ENCODE measurements around the gene KIAA1210. TPM values are rescaled to one million over a fixed set of nuclear protein-coding genes. Genes with fewer than 3 reads are reported as not detected.

KIAA1210 gene
- total and polyA plus RNA-seq, 2 donors (not counting 1 experiment from before 2014, with no cell fraction given) = not detected

DNA sequence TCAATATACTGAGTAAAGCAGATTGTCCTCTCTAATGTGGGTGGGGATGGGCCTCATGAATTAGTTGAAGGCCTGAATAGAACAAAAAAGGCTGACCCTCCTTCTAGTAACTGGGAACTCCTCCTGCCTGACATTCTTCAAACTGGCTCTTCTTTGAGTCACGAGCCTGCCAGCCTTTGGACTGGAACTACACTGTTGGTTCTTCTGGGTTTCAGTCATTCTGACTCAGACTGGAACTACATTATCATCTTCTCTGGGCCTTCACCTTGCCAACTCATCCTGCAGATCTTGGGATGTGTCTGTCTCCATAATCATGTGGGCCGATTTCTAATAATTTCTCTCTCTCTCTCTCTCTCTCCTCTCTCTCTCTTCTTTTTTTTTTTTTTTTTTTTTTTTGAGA, 81.7 kb downstream of the KIAA1210 start:
- DNase-seq (ENCODE audit: low read depth in 2 of 2) = no peak
- Histone ChIP-seq H3K4me1 (ENCODE audit: control insufficient read depth, extremely low read depth, insufficient read depth, low read length) (peaks cover 2% of the 10 kb centered on the region), H2AFZ (ENCODE audit: low read length) (no peak overlapping the region), H4K20me1 (ENCODE audit: control insufficient read depth, extremely low read depth, insufficient read depth, low read length) (no peaks in the 10 kb centered on the region), H3K79me2 (ENCODE audit: control insufficient read depth, insufficient read depth, low read length) (no peaks in the 10 kb centered on the region), H3K27me3 (ENCODE audit: control insufficient read depth, insufficient read depth, low read length) (no peaks in the 10 kb centered on the region), H3K4me3 (replicated peaks in 1 of 4; ENCODE audit: control extremely low read depth in 1 of 4, insufficient read depth in 1 of 4, low read depth in 3 of 4, low read length in 4 of 4) (no peak overlapping the region), H3K36me3 (ENCODE audit: control insufficient read depth, insufficient read depth, low read length) (no peaks in the 10 kb centered on the region), H3K9ac (ENCODE audit: insufficient read depth, low read length) (no peak overlapping the region), H3K27ac (ENCODE audit: insufficient read depth, low read length) (no peak overlapping the region), H3K9me3 (ENCODE audit: control insufficient read depth, insufficient read depth, low read depth, low read length) (no peaks in the 10 kb centered on the region), H3K4me2 (ENCODE audit: extremely low read depth, insufficient read depth, low read length) (no peak overlapping the region)
- TF ChIP-seq, protein P1, sequence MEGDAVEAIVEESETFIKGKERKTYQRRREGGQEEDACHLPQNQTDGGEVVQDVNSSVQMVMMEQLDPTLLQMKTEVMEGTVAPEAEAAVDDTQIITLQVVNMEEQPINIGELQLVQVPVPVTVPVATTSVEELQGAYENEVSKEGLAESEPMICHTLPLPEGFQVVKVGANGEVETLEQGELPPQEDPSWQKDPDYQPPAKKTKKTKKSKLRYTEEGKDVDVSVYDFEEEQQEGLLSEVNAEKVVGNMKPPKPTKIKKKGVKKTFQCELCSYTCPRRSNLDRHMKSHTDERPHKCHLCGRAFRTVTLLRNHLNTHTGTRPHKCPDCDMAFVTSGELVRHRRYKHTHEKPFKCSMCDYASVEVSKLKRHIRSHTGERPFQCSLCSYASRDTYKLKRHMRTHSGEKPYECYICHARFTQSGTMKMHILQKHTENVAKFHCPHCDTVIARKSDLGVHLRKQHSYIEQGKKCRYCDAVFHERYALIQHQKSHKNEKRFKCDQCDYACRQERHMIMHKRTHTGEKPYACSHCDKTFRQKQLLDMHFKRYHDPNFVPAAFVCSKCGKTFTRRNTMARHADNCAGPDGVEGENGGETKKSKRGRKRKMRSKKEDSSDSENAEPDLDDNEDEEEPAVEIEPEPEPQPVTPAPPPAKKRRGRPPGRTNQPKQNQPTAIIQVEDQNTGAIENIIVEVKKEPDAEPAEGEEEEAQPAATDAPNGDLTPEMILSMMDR (conservative IDR thresholded peaks at IDR 0.05 in 1 of 2, IDR thresholded peaks at IDR 0.05 in 1 of 2; ENCODE audit: low read depth in 1 of 2, low read length in 2 of 2) = no peak
- no peak for TF ChIP-seq EZH2 (IDR thresholded peaks at IDR 0.05; ENCODE audit: low read length, missing control alignments)

DNA sequence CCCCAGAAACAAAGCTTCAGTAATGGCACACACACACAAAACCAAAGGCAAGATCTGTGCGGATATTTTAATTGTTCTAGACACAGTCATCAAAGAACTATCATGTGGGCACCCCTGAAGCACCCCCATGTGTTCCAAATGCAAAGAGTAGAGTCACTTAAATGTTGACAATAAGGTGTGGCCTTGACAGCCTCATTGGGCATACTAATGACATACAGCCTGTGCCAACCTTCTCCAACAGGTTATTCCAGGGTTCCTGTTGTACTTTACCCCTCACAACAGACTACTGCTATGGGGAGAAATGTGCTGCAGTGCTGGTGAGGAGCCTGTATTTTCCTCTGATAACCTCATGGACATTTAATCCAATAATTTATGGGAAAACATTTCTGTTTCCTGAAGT, 84.6 kb downstream of the KIAA1210 start:
- H3K36me3 ChIP-seq (ENCODE audit: control insufficient read depth, insufficient read depth, low read length) = no peaks in the 10 kb centered on the region
- no peaks in the 10 kb centered on the region for H3K27me3 ChIP-seq (ENCODE audit: control insufficient read depth, insufficient read depth, low read length)
- no peak overlapping the region for H2AFZ ChIP-seq (ENCODE audit: low read length)
- H3K9me3 ChIP-seq (ENCODE audit: control insufficient read depth, insufficient read depth, low read depth, low read length) = no peaks in the 10 kb centered on the region
- peaks cover 3% of the 10 kb centered on the region for H3K4me1 ChIP-seq (ENCODE audit: control insufficient read depth, extremely low read depth, insufficient read depth, low read length)
- no peak overlapping the region for H3K4me2 ChIP-seq (ENCODE audit: extremely low read depth, insufficient read depth, low read length)
- H3K4me3 ChIP-seq (replicated peaks in 1 of 4; ENCODE audit: control extremely low read depth in 1 of 4, insufficient read depth in 1 of 4, low read depth in 3 of 4, low read length in 4 of 4) = no peak overlapping the region
- no peak overlapping the region for H3K9ac ChIP-seq (ENCODE audit: insufficient read depth, low read length)
- no peaks in the 10 kb centered on the region for H3K79me2 ChIP-seq (ENCODE audit: control insufficient read depth, insufficient read depth, low read length)
- H4K20me1 ChIP-seq (ENCODE audit: control insufficient read depth, extremely low read depth, insufficient read depth, low read length) = no peaks in the 10 kb centered on the region
- TF ChIP-seq, protein P1 (conservative IDR thresholded peaks at IDR 0.05 in 1 of 2, IDR thresholded peaks at IDR 0.05 in 1 of 2; ENCODE audit: low read depth in 1 of 2, low read length in 2 of 2) = no peak
- no peak overlapping the region for H3K27ac ChIP-seq (ENCODE audit: insufficient read depth, low read length)
- no peak for DNase-seq (ENCODE audit: low read depth in 2 of 2)

- Histone ChIP-seq H3K4me3 (replicated peaks in 1 of 4; ENCODE audit: control extremely low read depth in 1 of 4, insufficient read depth in 1 of 4, low read depth in 3 of 4, low read length in 4 of 4) (no peak overlapping the region), H2AFZ (ENCODE audit: low read length) (no peak overlapping the region), H3K27ac (ENCODE audit: insufficient read depth, low read length) (no peak overlapping the region), H3K36me3 (ENCODE audit: control insufficient read depth, insufficient read depth, low read length) (no peaks in the 10 kb centered on the region), H3K27me3 (ENCODE audit: control insufficient read depth, insufficient read depth, low read length) (no peaks in the 10 kb centered on the region), H3K9me3 (ENCODE audit: control insufficient read depth, insufficient read depth, low read depth, low read length) (no peaks in the 10 kb centered on the region), H3K79me2 (ENCODE audit: control insufficient read depth, insufficient read depth, low read length) (no peaks in the 10 kb centered on the region), H3K4me1 (ENCODE audit: control insufficient read depth, extremely low read depth, insufficient read depth, low read length) (peaks cover 3% of the 10 kb centered on the region), H3K4me2 (ENCODE audit: extremely low read depth, insufficient read depth, low read length) (no peak overlapping the region), H4K20me1 (ENCODE audit: control insufficient read depth, extremely low read depth, insufficient read depth, low read length) (no peaks in the 10 kb centered on the region), H3K9ac (ENCODE audit: insufficient read depth, low read length) (no peak overlapping the region)
- no peak for DNase-seq (ENCODE audit: low read depth in 2 of 2)
- TF ChIP-seq, protein P1 (conservative IDR thresholded peaks at IDR 0.05 in 1 of 2, IDR thresholded peaks at IDR 0.05 in 1 of 2; ENCODE audit: low read depth in 1 of 2, low read length in 2 of 2) = no peak
- TF ChIP-seq EZH2 (IDR thresholded peaks at IDR 0.05; ENCODE audit: low read length, missing control alignments) = no peak
Measured at GRCh38 chrX:119042040-119042439, 85.6 kb downstream of the KIAA1210 start.

Measured in fibroblast of lung (primary cell).